Natural killer cell (primary cell): ENCODE data around the gene PTGS2. TPM values are rescaled to one million over a fixed set of nuclear protein-coding genes. Genes with fewer than 3 reads are reported as not detected.
"Not testable (repeated sequence)": the region's sequence is repeated elsewhere in the genome, so short reads cannot be mapped to it uniquely, and the experiment has no call there.

Experiments used
- ATAC-seq, 3 donors: fragments of 150-1000 bp in 2 of 3; fragments of 200-7000 bp in 1 of 3; cut with Tn5 transposase; 1 replicate in 1 of 3; 2 replicates in 2 of 3; pipeline ENCODE4 v1.10.0; 2021; ENCODE audit warnings: mild to moderate bottlenecking in 2 of 3, moderate library complexity in 2 of 3
- DNase-seq, 2 donors: peaks; one replicate each; pipeline versions ENCODE4 v3.0.0 to v3.0.0-alpha.2; 2013 to 2021; ENCODE audit warnings: mixed read lengths in 1 of 2
- H3K27ac ChIP-seq: one replicate; pipeline ENCODE4 v1.5.1; 2013; ENCODE audit warnings: mild to moderate bottlenecking, low read length
- H3K27me3 ChIP-seq: one replicate; pipeline ENCODE4 v1.6.1; 2013; ENCODE audit warnings: low read length; ENCODE audit not compliant: control insufficient read depth, insufficient read depth
- H3K36me3 ChIP-seq: one replicate; pipeline ENCODE4 v1.6.1; 2013; ENCODE audit warnings: low read length; ENCODE audit not compliant: control insufficient read depth, insufficient read depth
- H3K4me1 ChIP-seq: one replicate; pipeline ENCODE4 v1.6.1; 2013; ENCODE audit warnings: low read length; ENCODE audit not compliant: control insufficient read depth, insufficient read depth
- H3K4me3 ChIP-seq: one replicate; pipeline ENCODE4 v1.5.1; 2013; ENCODE audit warnings: low read length
- H3K9me3 ChIP-seq: one replicate; pipeline ENCODE4 v1.6.1; 2013; ENCODE audit warnings: low read length; ENCODE audit not compliant: control insufficient read depth, insufficient read depth
- H3K27ac Mint-ChIP-seq, 2 donors: one replicate each; pipeline ENCODE4 v1.8.0; 2022; ENCODE audit warnings: mild to moderate bottlenecking in 2 of 2, mixed read lengths in 2 of 2, moderate library complexity in 1 of 2
- H3K27me3 Mint-ChIP-seq, 2 donors: one replicate each; pipeline ENCODE4 v1.8.0; 2022; ENCODE audit warnings: low read depth in 2 of 2, mixed read lengths in 2 of 2
- H3K36me3 Mint-ChIP-seq: one replicate; pipeline ENCODE4 v1.8.0; 2022; ENCODE audit warnings: mixed read lengths
- H3K4me1 Mint-ChIP-seq, 2 donors: one replicate each; pipeline ENCODE4 v1.8.0; 2022; ENCODE audit warnings: mixed read lengths in 2 of 2
- H3K4me3 Mint-ChIP-seq: one replicate; pipeline ENCODE4 v1.8.0; 2022; ENCODE audit warnings: mild to moderate bottlenecking, moderate library complexity, mixed read lengths
- H3K9me3 Mint-ChIP-seq, 2 donors: one replicate each; pipeline ENCODE4 v1.8.0; 2022; ENCODE audit warnings: mixed read lengths in 2 of 2
- CTCF ChIP-seq: fragments of 200-600 bp; IDR thresholded peaks from one replicate; pipeline ENCODE4 v1.8.0; 2022; ENCODE audit warnings: antibody characterized with exemption
- WGBS: methylation state at CpG from one replicate; pipeline ENCODE4 v1.1.7; 2013; ENCODE audit warnings: missing lambda C conversion rate; ENCODE audit not compliant: insufficient coverage; 5-methylcytosine and 5-hydroxymethylcytosine counted together
- intact Hi-C: fragments of 100-400 bp; cut with micrococcal nuclease; formaldehyde crosslinking; loops from one replicate; pipeline ENCODE4 v1.14.2; 2022
- total RNA-seq, 4 donors: library from RNA; stranded (reverse); fragments of 120-200 nt in 1 of 4; gene quantifications; one replicate each; pipeline versions ENCODE4 v1.2.3 to v1.2.4, GENCODE V29; 2013 to 2022

PTGS2 gene
- total RNA-seq, 3 donors from 2014 or later (not counting 1 experiment from before 2014, with no cell fraction given) = 4.0 to 32.8 (median 6.9) TPM

- H3K4me1 ChIP-seq = no peaks in the 10 kb centered on the region
- Mint-ChIP-seq H3K4me1 (no peaks in the 10 kb centered on the region), H3K27ac (no peak overlapping the region), H3K36me3 (no peaks in the 10 kb centered on the region), H3K27me3 (no peaks in the 10 kb centered on the region), H3K9me3 (peaks cover 0 to 8% of the 10 kb centered on the region in 2 donors), H3K4me3 (no peak overlapping the region)
- intact Hi-C loops = no loop called here
- WGBS = 63% methylated on average over 2 of the region's 2 CpGs
- no peaks in the 10 kb centered on the region for H3K36me3 ChIP-seq
- no peaks in the 10 kb centered on the region for H3K9me3 ChIP-seq
- H3K27ac ChIP-seq = no peak overlapping the region
- TF ChIP-seq CTCF = no peak
- DNase-seq = no peak
- H3K27me3 ChIP-seq = no peaks in the 10 kb centered on the region
- no peak overlapping the region for H3K4me3 ChIP-seq
- no peak for ATAC-seq
Observed at GRCh38 chr1:186670297-186671135, 9.7 kb downstream of the PTGS2 start.

DNA sequence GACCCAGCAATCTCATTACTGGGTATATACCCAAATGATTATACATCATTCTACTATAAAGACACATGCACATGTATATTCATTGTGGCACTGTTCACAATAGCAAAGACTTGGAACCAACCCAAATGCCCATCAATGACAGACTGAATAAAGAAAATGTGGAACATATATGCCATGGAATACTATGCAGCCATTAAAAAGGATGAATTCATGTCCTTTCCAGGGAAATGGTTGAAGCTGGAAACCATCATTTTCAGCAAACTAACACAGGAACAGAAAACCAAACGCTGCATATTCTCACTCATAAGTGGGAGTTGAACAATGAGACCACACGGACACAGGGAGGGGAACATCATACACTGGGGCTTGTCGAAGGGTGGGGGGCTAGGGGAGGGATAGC is 10.4 kb downstream of the PTGS2 start:
- H3K4me1 ChIP-seq, H3K9me3 ChIP-seq, intact Hi-C loops, H3K4me1 Mint-ChIP-seq, H3K9me3 Mint-ChIP-seq, DNase-seq, H3K27ac ChIP-seq, H3K4me3 Mint-ChIP-seq, H3K27me3 ChIP-seq, H3K27ac Mint-ChIP-seq, H3K4me3 ChIP-seq, H3K36me3 Mint-ChIP-seq, H3K27me3 Mint-ChIP-seq, H3K36me3 ChIP-seq, ATAC-seq: not testable (repeated sequence)
- WGBS = 90% methylated on average over 2 of the region's 3 CpGs

DNA sequence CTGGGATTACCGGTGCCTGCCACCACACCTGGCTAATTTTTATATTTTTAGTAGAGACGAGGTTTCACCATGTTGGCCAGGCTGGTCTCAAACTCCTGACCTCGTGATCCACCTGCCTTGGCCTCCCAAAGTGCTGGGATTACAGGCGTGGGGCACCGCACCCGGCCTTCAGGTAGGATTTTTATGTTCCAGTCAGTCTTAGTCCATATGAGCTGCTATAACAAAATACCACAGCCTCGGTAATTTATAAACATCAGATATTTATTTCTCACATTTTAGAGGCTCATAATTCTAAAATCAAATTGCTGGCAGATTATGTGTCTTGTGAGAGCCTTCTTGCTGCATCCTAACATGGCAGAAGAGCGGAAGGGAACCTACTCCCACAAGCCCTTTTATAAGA is 16.0 kb downstream of the PTGS2 start:
- H3K4me1 Mint-ChIP-seq, DNase-seq, intact Hi-C loops, H3K36me3 ChIP-seq, H3K27ac Mint-ChIP-seq, H3K27me3 Mint-ChIP-seq, H3K9me3 Mint-ChIP-seq, H3K27me3 ChIP-seq, H3K27ac ChIP-seq, H3K4me3 ChIP-seq, H3K9me3 ChIP-seq, ATAC-seq, H3K4me3 Mint-ChIP-seq, H3K36me3 Mint-ChIP-seq, H3K4me1 ChIP-seq: not testable (repeated sequence)
- WGBS = 92% methylated on average over 8 of the region's 8 CpGs

DNA sequence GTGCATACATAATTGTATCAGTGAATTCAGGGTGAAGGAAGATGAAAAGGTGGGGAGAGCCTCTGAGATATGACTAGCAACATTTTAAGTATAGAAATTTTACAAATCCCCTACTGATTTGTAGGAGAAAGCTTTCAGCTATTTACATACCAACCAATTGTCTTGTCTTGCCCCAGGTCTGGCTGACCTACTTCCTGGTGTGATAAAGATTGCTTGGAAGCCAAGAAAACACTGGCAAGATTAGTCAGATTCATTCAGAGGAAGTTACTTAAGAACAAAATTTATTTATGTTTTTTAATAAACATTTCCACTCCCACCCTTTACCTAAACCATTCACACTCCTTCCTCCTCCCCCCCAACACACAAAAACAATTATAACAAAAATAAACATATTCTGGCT is 17.5 kb downstream of the PTGS2 start:
- Mint-ChIP-seq H3K4me1 (no peaks in the 10 kb centered on the region), H3K4me3 (no peak overlapping the region), H3K36me3 (no peaks in the 10 kb centered on the region), H3K27me3 (no peaks in the 10 kb centered on the region), H3K27ac (no peak overlapping the region), H3K9me3 (peaks cover 4 to 7% of the 10 kb centered on the region in 2 donors)
- no peak for ATAC-seq
- intact Hi-C loops = no loop called here
- no peaks in the 10 kb centered on the region for H3K36me3 ChIP-seq
- no peaks in the 10 kb centered on the region for H3K27me3 ChIP-seq
- no peaks in the 10 kb centered on the region for H3K9me3 ChIP-seq
- H3K27ac ChIP-seq = no peak overlapping the region
- no peak for TF ChIP-seq CTCF
- DNase-seq = no peak
- H3K4me3 ChIP-seq = no peak overlapping the region
- no peaks in the 10 kb centered on the region for H3K4me1 ChIP-seq
